Fibroblast of skin of right biceps (primary cell): ENCODE results near the gene PPARG.

ENCODE experiments used
- DNase-seq: peaks from one replicate; pipeline ENCODE4 v3.0.0-alpha.2; 2013

PPARG gene

DNA sequence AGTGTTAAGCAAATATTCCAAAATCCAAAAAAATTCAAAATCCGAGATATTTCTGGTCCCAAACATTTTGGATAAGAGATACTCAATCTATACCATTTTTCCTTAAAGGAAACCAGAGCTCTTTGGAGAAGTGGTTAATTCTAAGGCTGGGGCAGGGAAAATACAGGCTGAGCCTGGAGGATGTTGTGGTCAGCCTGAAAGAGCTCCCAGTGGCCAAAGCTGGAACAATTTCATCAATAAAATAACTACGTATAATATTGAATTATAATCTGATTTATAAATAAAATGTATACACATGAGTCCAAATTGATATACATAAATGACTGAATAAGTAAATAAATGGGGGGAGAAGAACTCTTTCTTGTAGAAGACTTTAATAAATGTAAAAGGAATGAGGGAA lies 24.6 kb downstream of the PPARG start:
- no peak for DNase-seq

GRCh38 chr3:12316253-12316652 lies 27.4 kb downstream of the PPARG start:
- no peak for DNase-seq

GRCh38 chr3:12316729-12317351 lies 28.0 kb downstream of the PPARG start:
- DNase-seq: no peak

GRCh38 chr3:12317914-12318313 lies 29.0 kb downstream of the PPARG start:
- DNase-seq: no peak

DNA sequence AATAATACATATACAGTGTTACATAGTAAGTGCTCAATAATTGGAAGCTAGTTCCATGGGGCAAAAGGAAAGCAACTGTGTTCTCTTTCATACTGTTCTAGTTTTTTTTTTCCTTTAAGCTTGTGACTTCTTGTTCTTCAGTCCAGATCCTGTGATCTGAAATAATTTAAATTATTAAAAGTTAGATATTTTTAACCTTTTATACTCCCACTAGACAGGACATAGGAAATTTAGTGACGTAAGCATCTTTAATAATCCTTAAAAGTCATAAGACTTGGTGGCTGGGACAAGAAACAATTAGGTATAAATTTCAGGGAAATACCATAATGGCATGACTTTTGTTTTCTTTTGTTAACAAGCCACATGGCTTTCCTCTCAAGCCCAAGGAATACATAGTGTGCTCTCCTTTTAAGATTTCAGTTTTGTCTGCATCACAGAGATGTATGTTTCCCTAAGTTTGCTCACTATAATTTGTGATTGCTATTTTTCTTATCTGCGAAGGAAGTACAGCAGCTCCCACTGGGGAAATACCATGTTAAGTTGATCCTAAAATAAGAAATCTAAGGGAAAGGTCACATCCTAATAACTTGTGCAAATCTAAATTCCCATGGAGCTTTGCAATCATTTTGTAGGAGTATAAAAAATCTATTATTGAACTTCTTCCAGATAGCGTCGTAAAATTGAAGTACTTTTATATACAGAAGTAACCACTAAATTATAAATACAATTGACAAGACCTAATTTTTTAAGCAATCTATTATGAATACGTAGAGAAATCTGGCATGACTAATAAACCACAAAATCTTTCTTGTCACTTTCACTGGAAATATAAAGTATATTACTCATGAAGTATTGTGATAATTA lies 30.1 kb downstream of the PPARG start:
- peak; percentile 32 for DNase-seq

DNA sequence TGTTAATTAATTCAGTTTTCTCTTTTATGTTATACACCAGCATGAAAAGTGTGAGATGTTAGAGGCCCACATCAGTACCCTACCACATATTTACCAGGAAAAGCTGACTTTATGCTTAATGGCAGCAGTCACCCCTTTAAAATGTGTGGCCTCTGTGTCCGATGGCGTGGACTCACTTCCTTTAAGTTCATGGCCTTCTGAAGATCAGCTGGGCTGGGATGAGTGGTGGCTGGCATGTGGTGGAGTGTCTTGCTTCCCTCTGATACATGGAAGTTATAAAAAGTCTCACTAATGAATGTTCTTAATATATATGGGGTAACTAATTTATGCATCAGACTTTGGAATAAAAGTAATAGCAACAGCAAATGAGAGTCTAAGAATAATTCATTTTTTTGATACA lies 32.1 kb downstream of the PPARG start:
- DNase-seq: no peak

DNA sequence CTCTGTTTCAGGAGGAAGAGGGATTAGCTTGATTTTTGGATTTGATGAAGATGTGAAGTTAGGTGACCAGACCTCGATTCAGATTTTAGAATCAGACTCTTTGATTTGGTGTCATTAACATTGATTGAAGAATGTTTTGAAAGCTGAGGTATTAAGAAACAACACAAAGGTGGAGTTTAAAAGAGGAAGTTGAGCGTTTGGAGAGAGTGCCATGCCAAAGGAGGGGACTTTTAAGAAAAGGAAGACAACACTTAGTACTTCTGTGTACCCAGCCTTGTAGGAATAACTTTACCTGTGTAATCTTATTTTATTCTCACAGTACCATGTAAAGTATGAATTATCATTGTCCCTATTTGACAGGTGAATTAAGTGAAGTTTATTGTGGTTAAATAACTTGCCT lies 34.4 kb downstream of the PPARG start:
- no peak for DNase-seq

GRCh38 chr3:12325586-12326515 lies 37.0 kb downstream of the PPARG start:
- no peak for DNase-seq

- no peak for DNase-seq
Measured at GRCh38 chr3:12327021-12327420, 38.2 kb downstream of the PPARG start.

- DNase-seq: no peak
Measured at GRCh38 chr3:12328132-12328836, 39.4 kb downstream of the PPARG start.

DNA sequence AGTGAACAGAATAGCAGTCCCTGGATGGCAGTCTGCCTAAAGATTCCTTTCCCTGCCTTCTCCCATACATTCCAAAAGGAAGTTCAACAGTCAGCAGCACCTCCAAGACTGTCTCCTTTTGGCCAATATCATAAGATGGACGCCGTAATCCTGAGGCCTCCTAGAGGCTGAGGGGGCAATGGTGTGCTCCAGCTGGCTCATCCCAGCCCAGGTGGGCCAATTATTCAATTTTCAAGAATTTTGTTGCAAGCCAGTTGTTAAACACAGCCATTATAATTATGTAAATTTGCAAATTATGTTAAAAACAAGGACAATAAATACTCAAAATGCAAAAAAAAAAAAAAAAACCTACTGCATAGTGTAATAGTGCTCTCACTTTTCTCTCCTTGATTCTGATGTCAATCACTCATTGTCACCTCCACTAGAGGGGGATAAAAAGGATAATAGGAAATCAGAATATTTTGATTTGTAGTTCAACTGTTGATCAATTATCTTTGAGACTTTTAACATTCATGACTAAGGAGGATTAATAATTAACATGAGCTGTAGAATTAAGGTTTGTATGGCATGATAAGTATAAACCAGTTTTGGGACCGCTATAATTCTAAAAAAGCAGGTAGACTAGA lies 40.1 kb downstream of the PPARG start:
- DNase-seq: no peak

- DNase-seq: no peak
Measured at GRCh38 chr3:12334786-12335185, 45.9 kb downstream of the PPARG start.

- DNase-seq: no peak
Measured at GRCh38 chr3:12335421-12335820, 46.6 kb downstream of the PPARG start.

GRCh38 chr3:12336099-12336498 lies 47.2 kb downstream of the PPARG start:
- DNase-seq: no peak

GRCh38 chr3:12338595-12339546 lies 50.0 kb downstream of the PPARG start:
- DNase-seq: no peak

DNA sequence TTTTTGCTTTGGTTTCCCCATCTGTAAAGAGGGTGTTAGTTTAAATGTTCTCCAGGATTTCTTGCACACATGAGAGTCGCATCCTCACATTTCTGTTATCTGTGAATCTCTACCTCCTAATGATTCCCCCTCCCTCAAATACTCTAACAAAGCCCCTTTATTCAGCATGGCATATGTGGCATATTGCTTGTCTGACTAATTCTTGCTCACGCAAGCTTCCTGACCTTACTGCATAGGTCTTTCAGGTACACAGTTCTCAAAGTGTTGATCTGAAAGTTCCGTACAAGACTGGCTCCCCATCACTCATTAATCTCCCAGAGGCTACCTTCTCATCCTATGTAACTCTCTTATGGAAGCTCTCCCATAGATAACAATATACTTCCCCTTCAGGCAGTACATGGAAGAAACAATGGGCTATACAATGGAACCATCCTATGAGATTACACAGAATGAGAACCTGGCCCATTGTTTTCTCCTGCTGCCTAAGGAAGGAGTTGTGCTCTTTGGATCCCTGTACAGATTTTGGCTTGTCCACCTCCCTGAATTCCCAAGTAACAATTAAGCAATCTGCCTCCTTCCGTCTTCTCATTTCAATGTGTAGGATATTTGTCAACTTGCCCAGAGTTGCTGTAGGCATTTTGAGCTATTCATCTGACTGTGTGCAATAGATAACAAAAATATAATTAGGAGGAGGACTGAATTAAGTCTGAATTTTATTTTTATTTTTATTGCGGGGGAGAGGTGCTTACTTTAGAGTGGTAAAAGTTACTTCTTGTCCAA lies 51.0 kb downstream of the PPARG start:
- DNase-seq: no peak

GRCh38 chr3:12340506-12340905 lies 51.6 kb downstream of the PPARG start:
- DNase-seq: no peak

DNA sequence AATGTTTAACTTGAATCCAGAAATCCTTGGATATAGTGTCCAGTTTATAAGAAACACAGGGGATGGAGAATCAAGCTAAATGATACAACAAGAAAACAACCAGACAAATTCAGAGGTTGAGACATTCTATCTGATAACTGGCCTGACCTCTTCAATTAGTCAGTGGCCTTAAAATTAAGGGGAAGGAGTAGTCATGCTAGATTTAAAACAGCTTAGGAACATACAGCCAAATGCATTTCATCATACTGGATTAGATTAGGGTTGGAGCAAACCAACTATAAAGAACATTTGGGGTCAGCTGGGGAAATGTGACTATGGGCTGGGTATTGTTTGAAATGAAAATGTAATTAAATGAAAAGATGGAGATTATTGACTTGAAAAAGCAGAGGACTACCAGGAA lies 53.3 kb downstream of the PPARG start:
- no peak for DNase-seq

GRCh38 chr3:12343047-12343501 lies 54.2 kb downstream of the PPARG start:
- DNase-seq: no peak

DNA sequence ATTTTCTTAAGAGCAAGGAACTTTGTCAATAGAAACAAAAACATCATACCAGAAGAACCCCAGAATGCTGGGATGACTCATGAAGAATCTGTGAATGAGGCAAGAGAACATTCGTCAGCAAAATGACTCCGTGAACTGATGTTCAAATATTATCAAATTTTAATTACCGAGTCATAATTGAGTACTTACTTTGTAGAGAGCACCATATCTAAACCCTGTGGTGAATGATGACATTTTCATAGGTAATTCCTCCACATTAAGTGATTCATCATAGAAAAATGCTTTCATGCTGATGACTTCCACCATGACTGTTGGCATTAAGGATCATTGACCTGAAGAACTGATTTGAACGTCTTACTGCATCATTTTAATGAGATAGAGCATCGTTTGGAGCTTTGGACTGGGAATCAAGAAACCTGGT lies 56.3 kb downstream of the PPARG start:
- peak; percentile 73 for DNase-seq
